Right lobe of liver (tissue), 6 donors: Measurements from ENCODE around the gene NOP16. TPM values are rescaled to one million over a fixed set of nuclear protein-coding genes. Genes with fewer than 3 reads are reported as not detected.

ENCODE experiments used
- ATAC-seq, 4 donors: fragments of 200-7000 bp; cut with Tn5 transposase; one replicate each; pipeline ENCODE4 v1.9.1; 2020; ENCODE audit warnings: mild to moderate bottlenecking in 4 of 4, moderate library complexity in 4 of 4
- DNase-seq, 3 donors: peaks; one replicate each; pipeline ENCODE4 v3.0.0-alpha.2; 2020
- H3K27ac ChIP-seq, 3 donors: fragments of 200-600 bp; one replicate each; pipeline ENCODE4 v1.8.0; 2022
- H3K27me3 ChIP-seq, 2 donors: fragments of 200-600 bp; one replicate each; pipeline ENCODE4 v1.8.0; 2022
- H3K36me3 ChIP-seq, 4 donors: fragments of 200-600 bp; sonication (generic) in 1 of 4; one replicate each; pipeline versions ENCODE4 v1.5.1 to v1.8.0; 2017 to 2022; ENCODE audit warnings: control low read depth in 1 of 4
- H3K4me1 ChIP-seq, 4 donors: fragments of 200-600 bp; sonication (generic) in 1 of 4; one replicate each; pipeline versions ENCODE4 v1.5.1 to v1.8.0; 2017 to 2022; ENCODE audit warnings: control low read depth in 1 of 4
- H3K4me3 ChIP-seq, 3 donors: fragments of 200-600 bp; one replicate each; pipeline ENCODE4 v1.8.0; 2022
- H3K9me3 ChIP-seq, 4 donors: fragments of 200-600 bp; sonication (generic) in 1 of 4; one replicate each; pipeline versions ENCODE4 v1.5.1 to v1.8.0; 2017 to 2022; ENCODE audit warnings: control low read depth in 1 of 4
- CTCF ChIP-seq, 4 donors: fragments of 200-600 bp in 3 of 4; fragments of 450-650 bp in 1 of 4; IDR thresholded peaks; one replicate each; pipeline versions ENCODE4 v1.5.1 to v1.8.0; 2016 to 2022; ENCODE audit warnings: antibody characterized with exemption in 4 of 4, mild to moderate bottlenecking in 2 of 4
- POLR2A ChIP-seq: fragments of 450-650 bp; IDR thresholded peaks from one replicate; pipeline ENCODE4 v1.6.1; 2017; ENCODE audit warnings: antibody characterized with exemption, mild to moderate bottlenecking
- WGBS: methylation state at CpG from one replicate; pipeline ENCODE4 v1.1.6; 2018; ENCODE audit warnings: low coverage, low lambda C conversion rate; ENCODE audit not compliant: insufficient coverage; ENCODE audit errors: missing lambda C conversion rate; 5-methylcytosine and 5-hydroxymethylcytosine counted together
- intact Hi-C, 2 donors: fragments of 100-400 bp; cut with DNase I; formaldehyde crosslinking; loops; one replicate each; pipeline versions ENCODE4 v1.11.2 to v1.14.1; 2022
- total RNA-seq, 6 experiments: library from RNA; depleted of rRNA in 2 of 6; stranded (reverse); fragments of >200 nt in 2 of 6; fragmentation: NEBNext Ultra II Directional in 3 of 6; extraction: Animal tissue kit (Norgen Biotek cat#: 25700) in 3 of 6; gene quantifications; one replicate each; pipeline versions ENCODE4 v1.1.0 to v1.2.4, GENCODE V29; 2016 to 2023
- donor health status: DM: no; HTN: yes; CAD: no.
- donor health status: DM: no; HTN: no; CAD: no.
- donor health status: DM: no; HTN: no; CAD: no.
- donor health status: DM: no; HTN: yes; CAD: no.
- donor health status: DM: no; HTN: yes; CAD: no.

NOP16 gene
- total RNA-seq, 6 experiments from 2014 or later, result 12.8 to 19.6 (median 17.2) TPM

GRCh38 chr5:176415952-176416924 is 27.8 kb upstream of the NOP16 start, which contains the start of gene CLTB:
CLTB (minus strand) TSS chr5:176416539; CDS start chr5:176416363, 176 bp downstream.
- 0% methylated on average over 30 of the region's 107 CpGs for WGBS
- H3K4me3 ChIP-seq, result peak within 1 kb of the TSS; percentile 81 to 95 (median 89)
- peak; percentile 98 for TF ChIP-seq POLR2A
- peak; percentile 75 to 96 (median 87) for TF ChIP-seq CTCF (IDR thresholded peaks at IDR 0.05)
- no peaks in the 10 kb centered on the region for H3K9me3 ChIP-seq
- H3K27me3 ChIP-seq, result no peaks in the 10 kb centered on the region
- peak; percentile 95 to 99 (median 98) for ATAC-seq
- H3K4me1 ChIP-seq, result peaks cover 0 to 21% (median 2%) of the 10 kb centered on the region in 4 donors
- peak within 1 kb of the TSS; percentile 84 to 88 (median 87) for H3K27ac ChIP-seq
- H3K36me3 ChIP-seq, result no peaks in the 10 kb centered on the region
- intact Hi-C loops, result loop anchor here in 1 of 2 donors (10.0 kb wide), 1 partner anchor 239 kb away; no protein-coding TSS in a partner anchor
- DNase-seq, result peak; percentile 95 to 96 (median 95)

- TF ChIP-seq POLR2A (no peak), CTCF (IDR thresholded peaks at IDR 0.05) (no peak)
- Histone ChIP-seq H3K27ac (peak overlapping the region; percentile 84 to 88 (median 87)), H3K36me3 (no peaks in the 10 kb centered on the region), H3K9me3 (no peaks in the 10 kb centered on the region), H3K4me1 (peaks cover 0 to 21% (median 2%) of the 10 kb centered on the region in 4 donors), H3K27me3 (no peaks in the 10 kb centered on the region), H3K4me3 (peak overlapping the region; percentile 81 to 95 (median 89))
- intact Hi-C loops, result loop anchor here in 1 of 2 donors (10.0 kb wide), 1 partner anchor 239 kb away; no protein-coding TSS in a partner anchor
- DNase-seq (no peak), ATAC-seq (peak in 1 of 4 donors; percentile 2)
- 37% methylated on average over 8 of the region's 13 CpGs for WGBS
These were observed 27.0 kb upstream of the NOP16 start for GRCh38 chr5:176415240-176415951.

GRCh38 chr5:176414704-176415103 is 26.3 kb upstream of the NOP16 start:
- DNase-seq (no peak), ATAC-seq (no peak)
- 36% methylated on average over 2 of the region's 3 CpGs for WGBS
- Histone ChIP-seq H3K27ac (no peak overlapping the region), H3K4me3 (no peak overlapping the region), H3K27me3 (no peaks in the 10 kb centered on the region), H3K4me1 (peaks cover 0 to 21% (median 2%) of the 10 kb centered on the region in 4 donors), H3K9me3 (no peaks in the 10 kb centered on the region), H3K36me3 (peaks cover 0 to 4% (median 4%) of the 10 kb centered on the region in 4 donors)
- intact Hi-C loops, result loop anchor here in 1 of 2 donors (10.0 kb wide), 1 partner anchor 240 kb away; no protein-coding TSS in a partner anchor
- no peak for TF ChIP-seq CTCF (IDR thresholded peaks at IDR 0.05)
- no peak for TF ChIP-seq POLR2A

- Histone ChIP-seq H3K9me3 (no peaks in the 10 kb centered on the region), H3K4me1 (peaks cover 0 to 21% (median 2%) of the 10 kb centered on the region in 4 donors), H3K4me3 (no peak overlapping the region), H3K27ac (no peak overlapping the region), H3K36me3 (peaks cover 0 to 8% (median 4%) of the 10 kb centered on the region in 4 donors), H3K27me3 (no peaks in the 10 kb centered on the region)
- intact Hi-C loops, result loop anchor here in 1 of 2 donors (10.0 kb wide), 1 partner anchor 241 kb away; no protein-coding TSS in a partner anchor
- no peak for ATAC-seq
- no CpG with 5 or more reads among the region's 7 CpGs for WGBS
- TF ChIP-seq POLR2A (no peak), CTCF (IDR thresholded peaks at IDR 0.05) (no peak)
- DNase-seq, result no peak
These were observed 25.4 kb upstream of the NOP16 start for GRCh38 chr5:176413709-176414191.
